HG03025 (cell line): ENCODE results near the gene ZNF275.
"Not testable (repeated sequence)": the region's sequence is repeated elsewhere in the genome, so short reads cannot be mapped to it uniquely, and the experiment has no call there.

Experiments used
- ATAC-seq: cut with Tn5 transposase; IDR thresholded peaks from one replicate; pipeline ENCODE4 v1.9.1; 2021; ENCODE audit warnings: mild to moderate bottlenecking, moderate library complexity; ENCODE audit not compliant: unreplicated experiment, low FRiP score

Gene ZNF275

DNA sequence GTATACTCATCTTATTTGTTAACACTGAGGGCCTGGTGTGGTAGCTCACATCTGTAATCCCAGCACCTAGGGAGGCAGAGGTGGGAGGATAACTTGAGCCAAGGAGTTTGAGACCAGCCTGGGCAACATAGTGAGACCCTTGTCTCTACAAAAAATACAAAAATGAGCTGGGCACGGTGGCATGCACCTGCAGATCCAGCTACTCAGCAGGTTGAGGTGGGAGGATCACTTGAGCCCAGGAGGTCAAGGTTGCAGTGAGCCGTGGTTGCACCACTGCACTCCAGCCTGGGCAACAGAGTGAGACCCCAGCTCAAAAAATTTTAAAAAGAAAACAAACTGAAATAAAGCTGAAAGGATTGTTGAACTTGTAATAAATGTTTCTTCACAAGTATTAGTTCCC, 51.0 kb downstream of the ZNF275 start:
- ATAC-seq: not testable (repeated sequence)

DNA sequence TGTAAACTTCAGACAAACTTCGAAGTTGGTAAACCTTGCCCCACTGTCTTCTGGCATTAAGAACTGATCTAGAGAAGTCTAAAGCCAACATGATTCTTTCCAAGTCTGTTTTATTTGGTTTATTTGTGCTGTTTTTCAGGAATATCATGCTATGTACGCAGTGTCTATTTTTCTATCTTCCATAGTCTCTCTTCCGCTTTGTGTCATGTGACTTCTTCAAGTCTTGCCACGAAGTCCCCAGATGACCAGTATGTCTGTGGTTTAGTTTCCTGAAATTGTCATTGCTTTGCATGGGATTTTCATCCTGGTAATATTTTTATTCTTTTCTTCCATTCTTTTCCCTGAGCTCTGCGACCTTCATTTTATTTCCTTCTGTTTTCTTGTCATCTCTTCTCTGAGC, 52.1 kb downstream of the ZNF275 start:
- ATAC-seq: no peak

DNA sequence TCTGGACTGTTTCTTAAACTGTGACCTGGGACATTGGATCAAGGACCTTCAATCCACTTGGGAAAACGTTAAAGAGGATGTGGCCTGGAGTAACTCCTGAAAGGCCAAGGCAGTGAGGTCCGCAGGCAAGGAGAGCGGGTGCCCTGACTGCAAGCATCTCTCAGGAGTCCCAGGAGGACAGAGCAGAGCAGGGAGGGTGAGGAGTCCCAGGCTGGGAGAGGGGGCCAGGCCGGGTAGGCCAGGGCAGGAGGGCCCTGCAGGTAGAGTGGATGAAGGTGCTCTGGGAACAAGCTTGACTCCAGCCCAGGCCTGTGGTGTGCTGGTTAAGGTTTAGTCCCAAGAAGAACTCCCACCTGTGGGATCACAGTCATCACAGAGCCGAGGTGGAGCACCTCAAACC, 53.4 kb downstream of the ZNF275 start:
- no peak for ATAC-seq

- ATAC-seq: no peak
These were observed 54.2 kb downstream of the ZNF275 start for GRCh38 chrX:153387987-153388721.

DNA sequence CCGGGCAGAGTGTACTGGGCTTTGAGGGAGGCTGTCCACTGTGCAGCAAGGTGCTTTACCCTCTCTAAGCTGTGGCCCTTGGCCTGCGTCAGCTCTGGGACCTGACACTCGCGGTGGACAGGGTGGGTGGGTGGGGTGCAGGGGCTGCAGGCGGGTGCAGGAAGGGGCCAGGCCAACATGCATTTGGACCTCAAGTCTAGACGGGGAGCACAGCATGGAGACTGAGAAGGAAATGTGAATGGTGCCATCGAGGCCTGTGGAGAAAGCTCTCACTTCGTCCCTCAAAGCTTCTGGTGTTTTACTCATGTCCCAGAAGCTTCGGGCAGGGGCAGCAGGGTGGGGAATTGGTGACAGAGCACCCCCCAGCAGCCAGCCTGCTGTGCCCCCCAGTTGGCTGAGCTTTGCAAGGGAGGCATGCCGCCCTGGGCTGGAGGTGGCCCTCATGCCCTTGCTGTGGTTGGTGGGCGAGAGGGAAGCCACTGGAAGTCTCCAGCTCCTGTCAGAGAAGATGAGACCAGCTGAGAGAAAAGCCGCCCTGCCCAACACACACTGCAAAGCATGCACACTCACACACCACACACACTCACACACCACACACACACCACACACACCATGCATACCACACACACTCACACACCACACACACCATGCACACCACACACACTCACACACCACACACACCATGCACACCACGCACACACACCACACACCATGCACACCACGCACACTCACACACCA, 54.9 kb downstream of the ZNF275 start:
- no peak for ATAC-seq

GRCh38 chrX:153389460-153389768, 55.5 kb downstream of the ZNF275 start:
- not testable (repeated sequence) for ATAC-seq

- ATAC-seq: no peak
These were observed 58.8 kb downstream of the ZNF275 start for GRCh38 chrX:153392642-153393321.

DNA sequence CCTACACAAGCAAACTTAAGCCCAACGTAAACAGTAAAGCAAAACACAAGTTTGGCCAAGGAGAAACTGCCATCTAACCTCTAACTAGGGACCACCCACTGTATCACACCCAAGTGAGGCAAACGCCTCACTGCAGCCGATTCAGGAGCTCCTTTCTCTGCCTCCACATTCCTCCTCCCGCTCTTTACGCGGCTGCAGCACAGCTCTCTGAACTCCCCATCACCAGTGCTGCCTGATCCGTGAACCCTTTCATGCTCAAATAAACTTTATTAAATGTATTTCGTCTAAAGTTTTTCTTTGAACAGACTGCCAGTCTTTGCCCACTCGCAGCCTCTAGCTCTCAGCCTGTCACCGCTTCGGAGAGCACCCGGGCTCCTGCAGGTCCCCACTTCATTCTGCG, 60.7 kb downstream of the ZNF275 start:
- ATAC-seq: no peak

GRCh38 chrX:153395613-153396319, 61.8 kb downstream of the ZNF275 start:
- ATAC-seq: no peak

DNA sequence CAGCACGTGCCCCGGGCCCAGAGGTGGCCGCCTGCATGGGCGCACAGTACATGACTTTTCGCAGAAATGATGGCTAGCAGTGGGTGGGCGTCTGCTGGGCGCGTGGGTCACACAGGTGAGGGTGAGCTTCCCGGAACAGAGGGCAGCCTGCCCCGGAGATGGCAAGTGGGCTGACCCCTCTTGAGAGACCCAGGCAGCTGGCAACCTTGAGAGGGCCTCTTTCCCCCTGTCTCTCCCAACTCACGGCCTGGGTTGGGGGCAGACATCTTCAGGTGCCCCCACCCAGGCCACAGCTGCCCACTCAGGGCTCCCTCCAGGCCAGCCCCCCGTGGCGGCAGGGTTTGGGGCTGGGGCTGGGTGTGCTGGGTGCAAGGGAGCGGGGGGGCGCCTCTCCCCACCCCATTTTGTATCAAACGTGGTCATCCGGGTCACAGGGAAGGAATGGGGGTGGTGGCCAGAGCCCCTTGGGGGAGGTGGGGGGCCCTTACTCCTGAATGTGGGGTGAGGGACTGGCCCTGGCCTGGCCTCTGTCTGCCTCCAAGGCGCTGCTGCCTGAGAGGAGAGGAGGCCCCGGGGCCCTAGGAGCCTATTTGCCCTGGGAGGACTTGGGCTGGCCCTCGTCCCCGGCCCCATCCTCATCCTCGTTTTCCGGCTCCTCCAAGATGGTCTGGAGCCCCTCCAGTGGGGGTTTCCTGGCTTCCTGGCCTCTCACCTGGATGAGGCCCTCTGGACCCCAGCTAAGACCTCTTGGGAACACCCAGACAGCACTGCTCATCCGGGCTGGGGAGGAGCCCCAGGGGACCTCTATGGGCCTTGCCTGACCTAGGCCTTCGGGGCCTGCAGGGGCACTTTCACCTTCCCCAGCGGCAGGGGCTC, 62.6 kb downstream of the ZNF275 start:
- no peak for ATAC-seq

- no peak for ATAC-seq
These were observed 63.5 kb downstream of the ZNF275 start for GRCh38 chrX:153397256-153397960.

DNA sequence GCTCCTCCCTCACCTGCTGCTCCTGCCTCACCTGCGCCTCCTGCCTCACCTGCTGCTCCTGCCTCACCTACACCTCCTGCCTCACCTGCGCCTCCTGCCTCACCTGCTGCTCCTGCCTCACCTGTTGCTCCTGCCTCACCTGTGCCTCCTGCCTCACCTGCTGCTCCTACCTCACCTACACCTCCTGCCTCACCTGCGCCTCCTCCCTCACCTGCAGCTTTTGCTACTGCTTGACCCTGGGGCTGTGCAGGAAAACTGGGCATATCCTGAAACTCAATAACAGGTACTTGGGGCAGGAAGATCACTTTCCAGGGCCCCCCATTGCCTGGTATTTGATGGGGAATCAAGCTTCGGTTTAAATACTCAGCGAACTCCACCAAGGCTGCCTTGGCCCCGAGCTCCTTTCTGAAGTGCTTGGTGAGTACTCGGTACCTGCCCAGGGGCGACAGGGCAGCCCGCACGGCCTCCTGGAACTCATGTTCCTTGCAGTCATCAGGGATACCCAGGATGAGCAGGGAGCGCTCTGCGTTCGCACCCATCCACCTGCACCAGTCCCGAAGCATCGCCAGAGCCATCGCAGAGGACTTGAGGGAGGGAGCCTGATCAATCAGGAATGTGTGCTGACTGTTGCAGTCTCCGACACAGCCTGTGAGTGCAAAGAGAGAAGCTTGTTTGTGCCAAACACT, 64.5 kb downstream of the ZNF275 start:
- no peak for ATAC-seq

- no peak for ATAC-seq
These were observed 66.5 kb downstream of the ZNF275 start for GRCh38 chrX:153400146-153401132.

- ATAC-seq: no peak
These were observed 67.3 kb downstream of the ZNF275 start, which contains the start of gene PNMA6E for GRCh38 chrX:153401133-153401764. TSS of gene PNMA6E (minus strand) at chrX:153401350. CDS start at chrX:153398849, 2,501 bp downstream.
